ENCODE results near the gene CNTNAP4.

GRCh38 chr16:76598498-76598897, 321.3 kb downstream of the CNTNAP4 start:
- TF ChIP-seq CTCF (IDR thresholded peaks at IDR 0.05), result no peak
- TF ChIP-seq POLR2A (IDR thresholded peaks at IDR 0.05), result no peak
